ENCODE results near the gene ZDHHC13. TPM values are rescaled to one million over a fixed set of nuclear protein-coding genes. Genes with fewer than 3 reads are reported as not detected.

ZDHHC13 gene
- total RNA-seq, 1 donor from 2014 or later: 10.6 TPM

DNA sequence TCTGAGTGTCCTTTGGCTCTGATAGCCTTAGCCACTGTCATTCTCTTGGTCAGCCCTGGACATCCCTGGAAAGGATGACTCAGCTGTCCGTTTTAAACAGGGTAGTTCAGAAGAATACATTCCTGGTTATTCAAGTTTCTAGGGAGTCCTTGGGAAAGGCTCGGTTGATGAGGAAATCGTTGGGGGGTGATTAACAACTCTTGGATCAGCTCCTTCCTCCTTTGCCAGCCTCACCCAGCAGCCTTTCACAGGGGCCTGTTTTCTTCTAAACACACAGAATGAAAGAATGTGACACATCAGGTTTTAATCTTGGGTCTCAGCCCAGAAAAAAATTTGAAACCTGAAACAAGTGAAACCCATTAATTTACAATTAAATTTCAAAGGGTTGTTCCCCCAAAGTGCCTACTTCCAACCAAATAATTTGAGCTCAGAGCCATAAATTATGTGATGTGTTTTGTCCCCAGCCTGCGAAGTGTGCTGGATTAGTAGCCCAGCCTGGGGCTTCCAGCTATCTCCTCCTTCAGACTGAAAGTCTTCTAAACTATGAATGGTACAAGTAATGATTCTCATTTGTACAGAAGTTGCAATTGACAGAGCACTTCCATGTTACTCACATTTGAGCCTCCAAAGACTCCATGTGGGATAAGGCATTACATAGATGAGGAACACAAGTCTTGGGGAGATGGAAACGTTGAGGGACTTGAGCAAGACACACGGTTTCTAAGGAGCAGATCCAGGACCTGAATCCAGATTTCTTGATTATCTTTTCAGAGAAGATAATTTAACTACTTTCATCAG lies 37.1 kb upstream of the ZDHHC13 start:
- TF ChIP-seq, protein P1, sequence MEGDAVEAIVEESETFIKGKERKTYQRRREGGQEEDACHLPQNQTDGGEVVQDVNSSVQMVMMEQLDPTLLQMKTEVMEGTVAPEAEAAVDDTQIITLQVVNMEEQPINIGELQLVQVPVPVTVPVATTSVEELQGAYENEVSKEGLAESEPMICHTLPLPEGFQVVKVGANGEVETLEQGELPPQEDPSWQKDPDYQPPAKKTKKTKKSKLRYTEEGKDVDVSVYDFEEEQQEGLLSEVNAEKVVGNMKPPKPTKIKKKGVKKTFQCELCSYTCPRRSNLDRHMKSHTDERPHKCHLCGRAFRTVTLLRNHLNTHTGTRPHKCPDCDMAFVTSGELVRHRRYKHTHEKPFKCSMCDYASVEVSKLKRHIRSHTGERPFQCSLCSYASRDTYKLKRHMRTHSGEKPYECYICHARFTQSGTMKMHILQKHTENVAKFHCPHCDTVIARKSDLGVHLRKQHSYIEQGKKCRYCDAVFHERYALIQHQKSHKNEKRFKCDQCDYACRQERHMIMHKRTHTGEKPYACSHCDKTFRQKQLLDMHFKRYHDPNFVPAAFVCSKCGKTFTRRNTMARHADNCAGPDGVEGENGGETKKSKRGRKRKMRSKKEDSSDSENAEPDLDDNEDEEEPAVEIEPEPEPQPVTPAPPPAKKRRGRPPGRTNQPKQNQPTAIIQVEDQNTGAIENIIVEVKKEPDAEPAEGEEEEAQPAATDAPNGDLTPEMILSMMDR (IDR thresholded peaks at IDR 0.05; ENCODE audit: insufficient read depth, low read depth, low read length): no peak
- TF ChIP-seq EZH2 (IDR thresholded peaks at IDR 0.05; ENCODE audit: insufficient read depth, low read length): no peak
- no peaks in the 10 kb centered on the region for H3K9me3 Mint-ChIP-seq (ENCODE audit: unreplicated experiment)
- H4K20me1 ChIP-seq (ENCODE audit: insufficient read depth, low read length): no peaks in the 10 kb centered on the region
- DNase-seq (ENCODE audit: low read depth) (peak; percentile 94), FAIRE-seq (no peak)
- H3K4me2 ChIP-seq (ENCODE audit: low read length): peak overlapping the region; percentile 21
- no peak overlapping the region for H3K4me3 ChIP-seq (ENCODE audit: insufficient read depth, low read depth, low read length)
- H3K9ac ChIP-seq (ENCODE audit: low read length): peak overlapping the region; percentile 2
- no peak overlapping the region for H2AFZ ChIP-seq (ENCODE audit: low read depth, low read length)
- H3K9me3 ChIP-seq (ENCODE audit: insufficient read depth, low read depth, low read length): no peaks in the 10 kb centered on the region
- H3K27ac Mint-ChIP-seq (ENCODE audit: unreplicated experiment): no peak overlapping the region
- H3K4me1 Mint-ChIP-seq (ENCODE audit: low read depth, unreplicated experiment): peaks cover 5% of the 10 kb centered on the region
- peaks cover 13% of the 10 kb centered on the region for H3K4me1 ChIP-seq (ENCODE audit: insufficient read depth, low read length)
- H3K4me3 Mint-ChIP-seq (ENCODE audit: unreplicated experiment): no peak overlapping the region
- H3K79me2 ChIP-seq (ENCODE audit: insufficient read depth, low read length): no peaks in the 10 kb centered on the region
- H3K36me3 ChIP-seq (ENCODE audit: insufficient read depth, low read length): no peaks in the 10 kb centered on the region
- H3K27ac ChIP-seq (ENCODE audit: low read depth, low read length): peak overlapping the region; percentile 49
- H3K36me3 Mint-ChIP-seq (ENCODE audit: low read depth, unreplicated experiment): no peaks in the 10 kb centered on the region
- no peaks in the 10 kb centered on the region for H3K27me3 ChIP-seq (ENCODE audit: insufficient read depth, low read length)
- H3K27me3 Mint-ChIP-seq (ENCODE audit: low read depth, unreplicated experiment): peaks cover 17% of the 10 kb centered on the region

DNA sequence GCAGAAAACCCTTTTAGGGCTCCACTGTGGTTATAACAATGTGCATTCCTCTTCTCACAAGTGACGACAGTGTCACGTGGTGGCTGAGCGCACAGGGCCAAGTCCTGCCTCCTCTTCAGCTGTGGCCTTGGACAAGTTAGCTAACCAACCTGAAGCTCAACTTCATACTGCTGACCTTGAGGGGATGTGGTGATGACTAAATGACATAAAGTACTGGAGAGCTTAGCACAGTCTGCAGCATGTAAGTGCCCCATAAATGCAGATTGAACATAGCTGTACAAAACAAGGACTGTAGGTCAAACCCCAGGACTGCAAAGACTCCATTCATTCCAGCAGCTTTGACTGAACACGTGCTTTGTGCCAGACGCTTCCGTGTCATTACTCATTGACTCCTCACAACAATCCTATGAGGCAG lies 36.4 kb upstream of the ZDHHC13 start:
- Histone ChIP-seq H3K27ac (ENCODE audit: low read depth, low read length) (peak overlapping the region; percentile 49), H3K9me3 (ENCODE audit: insufficient read depth, low read depth, low read length) (no peaks in the 10 kb centered on the region), H3K79me2 (ENCODE audit: insufficient read depth, low read length) (no peaks in the 10 kb centered on the region), H4K20me1 (ENCODE audit: insufficient read depth, low read length) (no peaks in the 10 kb centered on the region), H3K4me1 (ENCODE audit: insufficient read depth, low read length) (peaks cover 13% of the 10 kb centered on the region), H3K9ac (ENCODE audit: low read length) (no peak overlapping the region), H2AFZ (ENCODE audit: low read depth, low read length) (no peak overlapping the region), H3K36me3 (ENCODE audit: insufficient read depth, low read length) (no peaks in the 10 kb centered on the region), H3K4me2 (ENCODE audit: low read length) (peak overlapping the region; percentile 21), H3K4me3 (ENCODE audit: insufficient read depth, low read depth, low read length) (no peak overlapping the region), H3K27me3 (ENCODE audit: insufficient read depth, low read length) (no peaks in the 10 kb centered on the region)
- no peak for FAIRE-seq
- Mint-ChIP-seq H3K9me3 (ENCODE audit: unreplicated experiment) (no peaks in the 10 kb centered on the region), H3K4me3 (ENCODE audit: unreplicated experiment) (no peak overlapping the region), H3K27ac (ENCODE audit: unreplicated experiment) (no peak overlapping the region), H3K27me3 (ENCODE audit: low read depth, unreplicated experiment) (peaks cover 17% of the 10 kb centered on the region), H3K36me3 (ENCODE audit: low read depth, unreplicated experiment) (no peaks in the 10 kb centered on the region), H3K4me1 (ENCODE audit: low read depth, unreplicated experiment) (peaks cover 5% of the 10 kb centered on the region)
- peak; percentile 94 for DNase-seq (ENCODE audit: low read depth)
- TF ChIP-seq, protein P1 (IDR thresholded peaks at IDR 0.05; ENCODE audit: insufficient read depth, low read depth, low read length): no peak
- no peak for TF ChIP-seq EZH2 (IDR thresholded peaks at IDR 0.05; ENCODE audit: insufficient read depth, low read length)

DNA sequence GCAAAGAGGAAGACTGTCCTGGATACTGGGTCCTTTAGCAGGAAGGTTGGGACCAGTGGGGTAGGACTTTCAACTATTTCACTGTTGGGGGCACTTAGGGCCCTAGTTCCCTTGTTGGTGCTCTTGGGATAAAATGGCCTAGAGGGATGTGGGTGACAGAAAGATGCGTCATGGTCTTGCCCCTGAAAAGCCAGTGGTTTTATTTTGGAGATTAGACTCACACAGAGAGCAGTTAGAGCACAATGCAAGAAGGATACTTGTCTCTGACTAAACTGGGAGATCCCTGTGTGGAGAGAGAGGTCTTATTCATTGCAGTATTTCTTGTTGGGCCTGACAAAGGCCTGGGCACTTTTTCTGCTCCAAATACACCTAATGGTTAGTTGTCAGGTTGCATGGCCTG lies 33.8 kb upstream of the ZDHHC13 start:
- H3K27me3 ChIP-seq (ENCODE audit: insufficient read depth, low read length): no peaks in the 10 kb centered on the region
- no peaks in the 10 kb centered on the region for H3K9me3 ChIP-seq (ENCODE audit: insufficient read depth, low read depth, low read length)
- Mint-ChIP-seq H3K4me3 (ENCODE audit: unreplicated experiment) (no peak overlapping the region), H3K27me3 (ENCODE audit: low read depth, unreplicated experiment) (peaks cover 12% of the 10 kb centered on the region), H3K36me3 (ENCODE audit: low read depth, unreplicated experiment) (no peaks in the 10 kb centered on the region), H3K4me1 (ENCODE audit: low read depth, unreplicated experiment) (peaks cover 12% of the 10 kb centered on the region), H3K27ac (ENCODE audit: unreplicated experiment) (no peak overlapping the region), H3K9me3 (ENCODE audit: unreplicated experiment) (no peaks in the 10 kb centered on the region)
- no peaks in the 10 kb centered on the region for H3K36me3 ChIP-seq (ENCODE audit: insufficient read depth, low read length)
- H2AFZ ChIP-seq (ENCODE audit: low read depth, low read length): no peak overlapping the region
- H4K20me1 ChIP-seq (ENCODE audit: insufficient read depth, low read length): no peaks in the 10 kb centered on the region
- H3K4me1 ChIP-seq (ENCODE audit: insufficient read depth, low read length): peaks cover 18% of the 10 kb centered on the region
- H3K27ac ChIP-seq (ENCODE audit: low read depth, low read length): no peak overlapping the region
- no peak for TF ChIP-seq EZH2 (IDR thresholded peaks at IDR 0.05; ENCODE audit: insufficient read depth, low read length)
- TF ChIP-seq, protein P1 (IDR thresholded peaks at IDR 0.05; ENCODE audit: insufficient read depth, low read depth, low read length): no peak
- no peak overlapping the region for H3K4me3 ChIP-seq (ENCODE audit: insufficient read depth, low read depth, low read length)
- FAIRE-seq: no peak
- no peak for DNase-seq (ENCODE audit: low read depth)
- H3K9ac ChIP-seq (ENCODE audit: low read length): no peak overlapping the region
- H3K4me2 ChIP-seq (ENCODE audit: low read length): no peak overlapping the region
- H3K79me2 ChIP-seq (ENCODE audit: insufficient read depth, low read length): no peaks in the 10 kb centered on the region
